ENCODE results near the gene MARCHF11.

GRCh38 chr5:16115140-16115539 lies 64.5 kb downstream of the MARCHF11 start:
- TF ChIP-seq CTCF (IDR thresholded peaks at IDR 0.05; ENCODE audit: poor library complexity), result no peak
- TF ChIP-seq EZH2phosphoT487 (IDR thresholded peaks at IDR 0.05; ENCODE audit: low read depth, severe bottlenecking, unreplicated experiment), result no peak
- TF ChIP-seq EZH2 (IDR thresholded peaks at IDR 0.05; ENCODE audit: borderline replicate concordance), result no peak
